NCI-H526 treated with DMSO at 0.1 percent for 48 hours (cell line): ENCODE measurements around the gene NEK1.
A peak's percentile ranks its signal among the peaks of the same experiment; 100 is the strongest.
"Not testable (repeated sequence)": the region's sequence is repeated elsewhere in the genome, so short reads cannot be mapped to it uniquely, and the experiment has no call there.

Experiments used
- DNase-seq: peaks from one replicate; lab custom pipeline; 2025; lab: John Stamatoyannopoulos, UW

The NEK1 gene

GRCh38 chr4:169628579-169628978 is 16.2 kb upstream of the NEK1 start:
- DNase-seq = no peak

DNA sequence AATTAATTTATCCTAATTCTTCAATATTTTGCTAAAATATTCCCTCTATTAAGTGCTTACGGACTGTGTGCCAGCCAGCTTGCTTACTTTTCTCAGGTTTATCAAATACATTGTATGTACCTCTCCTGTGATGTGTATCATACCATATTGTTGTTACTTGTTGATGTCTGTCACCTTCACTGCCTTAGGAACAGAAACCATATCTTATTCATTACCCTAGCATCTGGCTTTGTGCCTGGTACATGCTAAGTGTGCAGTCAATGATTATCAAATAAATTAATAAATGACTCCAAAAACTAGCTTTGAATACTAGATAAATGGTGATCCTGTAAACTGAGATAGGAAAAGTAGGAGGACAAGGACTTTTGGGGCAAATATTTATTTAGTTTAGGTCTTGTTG is 14.9 kb upstream of the NEK1 start:
- no peak for DNase-seq

DNA sequence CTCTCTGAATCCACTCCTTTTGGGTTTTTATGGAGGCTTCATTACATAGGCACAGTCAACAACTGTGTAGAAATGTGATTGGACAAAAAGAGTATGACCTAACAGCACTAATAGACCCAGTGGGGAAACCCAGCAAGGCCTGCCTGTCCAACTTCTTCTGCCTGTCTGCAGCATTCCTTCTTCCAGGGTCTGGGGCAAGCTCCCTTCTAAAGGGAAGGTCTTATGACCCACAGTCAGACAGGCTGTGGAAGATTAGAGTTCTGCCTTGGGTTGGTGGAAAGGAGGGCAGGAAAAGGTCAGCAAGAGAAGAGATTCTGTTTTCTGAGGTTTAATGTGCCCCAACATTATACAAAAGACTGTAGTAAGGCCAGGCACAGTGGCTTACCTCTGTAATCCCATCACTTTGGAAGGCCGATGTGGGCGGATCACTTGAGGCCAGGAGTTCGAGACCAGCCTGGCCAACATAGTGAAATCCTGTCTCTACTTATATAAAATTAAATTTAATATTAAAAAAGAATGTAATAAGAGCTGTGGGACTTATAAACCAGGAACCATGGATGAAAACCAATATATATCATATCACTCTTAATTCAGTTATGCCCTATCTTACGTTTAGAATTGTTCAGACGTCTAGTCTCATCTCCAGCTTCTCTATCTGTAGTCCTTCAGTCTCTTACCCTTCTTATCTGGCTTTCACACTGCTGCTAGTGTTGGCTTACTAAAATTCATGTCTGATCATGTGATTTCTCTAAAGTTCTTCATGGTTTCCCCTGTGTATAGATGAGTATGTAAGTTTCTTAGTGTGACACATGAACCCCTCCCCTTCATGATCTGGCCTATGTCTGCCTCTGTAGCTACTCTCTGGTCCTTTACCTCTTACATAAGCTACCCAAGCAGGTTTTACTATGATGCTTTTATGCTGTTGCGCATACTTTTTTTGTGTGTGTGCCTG is 14.2 kb upstream of the NEK1 start:
- DNase-seq = no peak

DNA sequence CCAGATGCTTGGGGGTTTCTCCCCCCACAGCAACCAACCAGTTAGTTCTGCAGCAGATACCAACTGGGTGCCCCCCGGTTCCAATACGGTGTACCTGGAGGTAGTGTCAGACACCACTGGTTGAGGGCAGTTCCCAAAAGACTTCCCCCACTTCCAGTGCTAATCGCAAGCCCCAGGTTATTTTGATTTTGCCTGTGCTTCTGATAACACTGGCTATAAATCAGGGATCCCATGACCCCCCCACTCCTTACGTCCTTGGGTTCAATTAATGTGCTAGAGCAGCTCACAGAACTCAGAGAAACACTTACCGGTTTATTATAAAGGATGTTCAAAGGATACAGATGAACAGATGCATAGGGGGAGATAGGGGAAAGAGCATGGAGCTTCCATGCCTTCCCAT is 13.5 kb upstream of the NEK1 start:
- no peak for DNase-seq

DNA sequence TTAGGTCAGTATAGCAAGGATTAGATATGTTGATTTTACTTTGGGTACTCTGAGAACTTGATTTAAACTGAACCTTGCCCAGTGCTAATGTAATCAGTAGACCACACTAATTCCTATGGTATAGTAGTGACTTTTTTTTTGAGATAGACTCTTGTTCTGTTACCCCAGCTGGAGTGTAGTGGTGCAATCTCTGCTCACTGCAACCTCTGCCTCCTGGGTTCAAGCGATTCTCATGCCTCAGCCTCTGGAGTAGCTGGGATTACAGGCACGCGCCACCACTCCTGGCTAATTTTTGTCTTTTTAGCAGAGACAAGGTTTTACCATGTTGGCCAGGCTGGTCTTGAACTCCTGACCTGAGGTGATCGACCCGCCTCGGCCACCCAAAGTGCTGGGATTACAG is 11.6 kb upstream of the NEK1 start:
- not testable (repeated sequence) for DNase-seq

- DNase-seq = no peak
These were observed 10.2 kb upstream of the NEK1 start for GRCh38 chr4:169622566-169622965.

GRCh38 chr4:169621731-169622492 is 9.5 kb upstream of the NEK1 start:
- DNase-seq = no peak

DNA sequence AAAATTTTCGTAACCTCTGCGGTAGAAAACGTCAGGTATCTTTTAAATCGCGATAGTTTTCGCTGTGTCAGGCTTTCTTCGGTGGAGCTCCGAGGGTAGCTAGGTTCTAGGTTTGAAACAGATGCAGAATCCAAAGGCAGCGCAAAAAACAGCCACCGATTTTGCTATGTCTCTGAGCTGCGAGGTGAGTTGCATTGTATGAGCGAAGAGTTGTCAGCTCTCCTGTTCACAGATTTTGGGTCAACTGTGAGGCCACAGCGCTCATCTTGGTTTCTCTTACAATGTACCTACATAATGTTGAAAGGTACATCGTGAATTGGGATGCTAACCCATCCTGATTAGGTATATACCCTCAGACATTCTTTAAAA is 8.5 kb upstream of the NEK1 start:
- peak; percentile 48 for DNase-seq

DNA sequence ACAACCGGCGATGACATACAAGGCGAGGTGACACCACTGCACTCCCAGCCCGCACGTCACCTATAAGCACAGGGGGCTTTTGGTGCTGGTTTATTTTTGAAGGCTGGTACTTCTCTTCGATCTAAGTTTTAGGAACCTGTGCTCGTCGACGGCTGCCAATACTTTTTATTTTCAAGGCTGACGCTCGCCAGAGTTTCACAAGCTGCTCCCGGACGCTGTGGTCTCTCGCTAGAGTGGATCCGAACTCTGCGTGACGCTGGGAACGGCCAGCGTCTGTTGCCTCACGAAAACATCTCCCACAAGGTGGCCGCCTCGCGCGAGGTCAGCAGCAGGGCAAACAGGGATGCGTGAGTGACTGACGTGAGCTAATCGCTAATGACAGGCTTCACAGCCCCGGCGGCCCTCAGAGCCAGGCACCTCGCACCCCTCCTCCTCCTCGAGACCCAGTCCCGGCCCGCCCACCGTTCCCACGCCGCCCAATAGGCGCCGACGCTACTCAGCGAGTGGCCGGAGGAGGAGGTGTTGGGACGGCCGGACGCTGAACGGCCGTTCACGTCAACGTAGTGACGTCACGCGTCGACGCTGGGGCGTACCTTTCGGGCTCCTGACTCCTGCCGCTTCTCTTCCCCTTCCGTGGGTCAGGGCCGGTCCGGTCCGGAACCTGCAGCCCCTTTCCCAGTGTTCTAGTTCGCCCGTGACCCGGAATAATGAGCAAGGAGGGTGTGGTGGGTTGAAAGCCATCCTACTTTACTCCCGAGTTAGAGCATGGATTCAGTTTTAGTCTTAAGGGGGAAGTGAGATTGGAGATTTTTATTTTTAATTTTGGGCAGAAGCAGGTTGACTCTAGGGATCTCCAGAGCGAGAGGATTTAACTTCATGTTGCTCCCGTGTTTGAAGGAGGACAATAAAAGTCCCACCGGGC is 7.8 kb upstream of the NEK1 start, which contains the start of gene CLCN3:
CLCN3 (plus strand) TSS at position 621 of the 922 bp plus-strand sequence. CDS start 15,351 bp downstream, outside the sequence.
- DNase-seq = peak; percentile 95

DNA sequence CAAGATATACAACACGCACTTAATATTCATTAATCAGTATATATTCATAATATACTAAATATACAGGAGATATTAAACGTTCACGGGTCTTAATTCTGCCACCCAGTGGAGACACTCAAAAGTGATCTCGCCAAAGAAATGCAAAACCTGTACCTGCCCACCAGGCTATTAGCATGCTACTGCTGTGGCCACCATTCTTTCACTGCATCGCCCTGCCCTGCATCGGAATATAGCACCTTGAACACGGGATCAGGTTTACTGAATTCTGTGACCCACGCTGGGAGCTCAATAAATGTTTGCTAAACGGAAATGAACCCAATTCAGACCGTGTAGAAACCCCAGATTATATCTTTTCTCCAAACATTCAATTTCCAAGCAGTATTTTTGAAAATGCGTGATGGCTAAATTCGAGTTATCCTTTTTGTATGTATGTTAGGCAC is 7.2 kb upstream of the NEK1 start:
- DNase-seq = peak; percentile 81

- DNase-seq = no peak
These were observed 6.6 kb upstream of the NEK1 start for GRCh38 chr4:169618986-169619385.

DNA sequence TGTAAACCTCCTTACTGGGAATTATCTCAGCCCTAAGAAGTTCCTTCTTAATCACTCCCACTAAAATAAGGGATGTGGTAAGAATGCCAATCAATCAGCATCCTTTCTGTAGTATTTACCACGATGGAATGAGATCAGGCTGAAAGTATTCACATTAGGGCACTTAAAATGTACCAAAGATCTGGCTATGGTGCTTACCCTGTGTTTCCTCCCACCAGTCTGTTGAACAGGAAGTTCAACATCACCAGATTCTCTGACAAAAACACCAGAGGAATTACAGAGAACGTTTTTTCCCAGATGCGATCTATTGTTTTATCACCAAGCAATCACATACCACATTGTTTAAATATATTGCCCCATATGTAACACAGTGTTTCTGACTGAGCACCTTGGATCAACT is 5.9 kb upstream of the NEK1 start:
- DNase-seq = no peak

DNA sequence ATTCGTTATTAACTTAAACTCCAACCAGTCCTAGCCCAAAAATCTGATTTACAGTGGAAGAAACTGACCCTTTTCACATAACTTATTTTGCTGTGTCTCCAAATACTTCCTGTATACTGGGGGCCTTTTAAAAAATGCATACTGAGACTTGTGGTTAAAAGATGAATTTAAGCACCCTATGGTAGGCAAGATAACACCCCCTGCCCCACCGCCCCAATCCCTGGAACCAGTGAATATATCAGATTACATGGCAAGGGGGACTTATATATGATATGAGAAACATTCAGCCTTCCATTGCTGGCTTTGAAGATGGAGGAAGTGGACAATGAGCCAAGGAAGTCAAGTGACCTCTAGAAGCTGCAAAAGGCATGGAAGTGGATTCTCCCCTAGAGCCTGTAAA is 4.9 kb upstream of the NEK1 start:
- DNase-seq = no peak

- DNase-seq = no peak
These were observed 4.5 kb upstream of the NEK1 start for GRCh38 chr4:169616846-169617245.

GRCh38 chr4:169615467-169616106 is 3.2 kb upstream of the NEK1 start:
- DNase-seq = no peak

DNA sequence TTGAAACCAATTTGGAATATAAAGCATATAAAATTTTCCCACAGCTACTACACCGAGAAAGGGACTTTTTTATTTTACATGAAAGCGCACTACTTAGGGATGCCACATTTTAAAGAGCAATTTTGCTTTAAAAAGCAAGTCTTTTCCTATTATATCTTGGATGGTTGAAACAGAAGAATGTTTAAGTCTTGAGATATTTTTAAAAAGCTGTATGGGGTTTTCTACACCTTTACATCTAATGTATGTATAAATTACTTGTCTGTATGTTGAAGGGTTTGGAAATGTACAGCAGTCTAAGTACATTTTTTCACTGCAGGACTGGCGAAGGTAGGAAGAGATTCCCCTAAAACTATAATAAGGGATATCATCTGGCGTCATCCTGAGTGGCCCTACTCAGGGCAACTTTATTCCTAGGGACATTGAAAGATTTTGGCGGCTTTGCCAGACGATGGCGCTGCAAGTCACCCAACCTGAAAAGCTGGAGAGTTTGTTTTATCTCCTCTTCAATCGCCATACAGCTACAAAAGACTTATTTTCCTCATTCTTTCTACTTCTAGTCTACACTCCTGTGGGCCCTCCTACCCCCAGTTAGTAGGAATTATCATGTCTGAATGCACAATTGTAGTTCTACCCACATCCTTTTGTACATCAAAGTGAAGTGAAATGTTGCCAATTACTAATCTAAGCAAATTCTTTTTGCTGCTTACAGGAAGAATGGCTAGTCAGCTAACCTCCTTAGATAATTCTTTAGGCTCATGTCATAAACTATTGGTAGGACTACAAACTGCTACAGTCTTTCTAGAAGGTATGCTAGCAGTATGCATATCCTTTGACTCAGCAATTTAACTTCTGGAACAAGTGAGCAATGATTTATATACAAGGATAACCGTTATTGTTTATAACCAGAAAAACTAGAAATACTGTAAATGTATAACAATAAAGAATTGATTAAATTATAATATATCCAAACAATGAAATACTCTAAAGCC is 782 bp upstream of the NEK1 start:
- peak; percentile 78 for DNase-seq

- no peak for DNase-seq
These were observed 1.2 kb downstream of the NEK1 start for GRCh38 chr4:169611157-169611556.

DNA sequence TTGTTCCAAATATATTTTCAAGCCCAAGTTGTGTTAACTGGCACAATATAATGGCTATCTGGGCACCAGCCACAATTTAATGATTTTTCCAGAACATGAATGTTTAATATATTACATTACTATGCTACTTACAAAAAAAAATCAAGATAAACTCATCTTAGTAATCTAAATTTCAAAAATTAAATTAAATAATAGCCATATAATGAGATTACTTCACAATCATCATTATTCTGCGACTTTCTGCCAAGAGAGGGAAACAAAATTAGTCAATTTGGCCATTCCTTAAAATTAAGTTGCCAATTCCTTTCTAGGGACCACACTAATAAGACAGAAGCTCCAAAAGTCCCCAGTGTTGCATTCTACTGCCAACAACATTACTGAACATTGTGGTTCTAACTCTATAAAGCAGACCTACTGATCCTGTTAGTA is 7.5 kb downstream of the NEK1 start:
- DNase-seq = no peak

DNA sequence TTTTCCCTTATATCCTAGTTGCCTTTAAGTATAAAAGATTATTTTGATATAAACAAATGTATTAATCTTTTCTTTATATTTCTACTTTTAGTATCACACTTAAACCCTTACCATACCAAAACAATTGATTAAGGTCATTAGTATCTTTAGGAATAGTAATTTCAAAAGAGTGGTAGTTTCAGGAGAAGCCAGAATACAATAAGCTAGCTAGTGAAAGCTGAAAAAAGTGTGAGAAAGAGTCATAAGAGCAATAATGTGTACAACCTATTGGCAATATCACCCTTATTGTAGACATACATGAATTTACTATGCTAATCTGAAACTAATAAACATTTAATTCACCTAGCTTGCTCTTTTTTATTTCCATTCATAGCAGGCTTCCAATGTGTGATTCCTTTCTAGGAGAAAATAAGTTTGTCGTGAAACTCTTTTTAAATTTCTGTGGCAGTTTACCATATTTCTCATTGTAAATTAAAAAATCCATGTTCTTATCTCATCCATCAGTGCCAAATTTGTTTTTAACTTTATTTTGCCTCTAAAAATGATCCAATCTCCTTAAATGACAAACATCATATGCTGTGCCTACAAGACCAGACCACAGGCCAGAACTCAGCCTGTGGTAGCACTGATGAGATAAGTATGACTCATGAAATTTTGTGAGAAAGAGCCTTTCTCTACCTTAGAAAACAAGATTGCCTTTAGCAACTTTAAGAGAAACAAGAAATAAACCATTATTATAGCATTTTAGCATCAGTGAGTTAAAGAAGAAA is 8.1 kb downstream of the NEK1 start:
- no peak for DNase-seq
